GM18861 (cell line): ENCODE results near the gene ATP2C2.
"Not testable (repeated sequence)": the region's sequence is repeated elsewhere in the genome, so short reads cannot be mapped to it uniquely, and the experiment has no call there.

Experiments
- ATAC-seq: cut with Tn5 transposase; IDR thresholded peaks from one replicate; pipeline ENCODE4 v1.9.1; 2021; ENCODE audit not compliant: unreplicated experiment

The ATP2C2 gene

DNA sequence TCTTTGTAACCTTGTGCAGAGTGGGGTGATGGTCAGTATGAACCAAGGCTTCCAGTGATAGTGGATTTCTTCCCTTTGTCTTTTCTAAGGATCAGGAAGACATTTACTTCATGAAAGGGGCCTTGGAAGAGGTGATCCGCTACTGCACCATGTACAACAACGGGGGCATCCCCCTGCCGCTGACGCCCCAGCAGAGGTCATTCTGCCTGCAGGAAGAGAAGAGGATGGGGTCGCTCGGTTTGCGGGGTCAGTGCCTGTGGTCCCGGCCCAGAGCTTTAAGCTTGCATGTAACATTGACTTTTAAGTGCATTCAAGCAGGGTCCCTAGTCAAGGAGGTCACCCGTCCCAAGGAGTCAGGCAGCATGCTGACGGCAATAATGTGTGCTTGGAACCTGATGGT lies 80.1 kb downstream of the ATP2C2 start:
- ATAC-seq = no peak

DNA sequence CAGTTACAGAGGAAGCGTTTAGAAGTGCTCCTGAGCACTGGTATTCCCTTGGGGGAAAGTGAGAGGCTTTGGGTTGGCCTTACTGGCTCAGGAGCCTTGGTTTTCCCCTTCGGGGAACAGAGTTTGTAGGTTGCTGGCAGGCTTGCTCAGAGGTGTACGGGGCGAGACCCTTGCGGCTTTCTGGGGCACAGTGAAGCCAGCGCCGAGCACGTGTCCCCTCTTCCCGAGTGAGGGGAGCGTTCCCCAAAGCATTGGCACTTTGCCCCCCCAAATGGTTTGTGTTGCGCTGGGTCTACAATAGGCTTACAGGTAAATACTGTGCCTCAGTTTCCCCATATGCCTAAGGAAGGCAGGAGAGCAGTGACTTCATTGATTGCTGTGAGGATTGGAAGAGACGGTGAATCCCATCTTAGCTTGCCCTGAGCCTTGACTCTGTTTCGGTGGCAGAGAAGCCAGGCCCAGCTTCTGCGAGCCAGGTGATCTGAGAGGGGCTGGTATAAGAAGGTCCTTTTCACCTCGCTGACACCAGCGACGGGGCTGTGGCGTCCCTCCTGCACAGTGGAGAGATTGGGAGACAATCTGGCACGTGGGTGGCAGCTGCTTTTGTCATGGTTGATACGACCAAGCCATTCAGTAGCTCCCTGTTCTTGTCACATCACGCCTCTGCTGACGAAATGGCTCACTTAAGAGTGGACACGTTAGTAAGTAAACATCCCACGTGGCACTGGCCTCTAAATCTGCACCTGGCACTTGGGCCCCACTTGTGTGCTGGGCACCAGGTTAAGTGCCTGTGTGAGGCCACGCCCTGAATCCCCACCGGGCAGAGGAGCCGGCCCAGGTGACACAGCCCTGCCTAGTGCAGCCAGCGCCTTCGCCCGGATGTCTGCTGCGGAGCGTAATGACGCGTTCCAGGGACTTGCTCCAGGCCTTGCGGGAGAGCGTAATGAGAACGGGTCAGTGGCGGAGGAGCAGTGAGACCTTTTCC lies 81.1 kb downstream of the ATP2C2 start:
- ATAC-seq = no peak

DNA sequence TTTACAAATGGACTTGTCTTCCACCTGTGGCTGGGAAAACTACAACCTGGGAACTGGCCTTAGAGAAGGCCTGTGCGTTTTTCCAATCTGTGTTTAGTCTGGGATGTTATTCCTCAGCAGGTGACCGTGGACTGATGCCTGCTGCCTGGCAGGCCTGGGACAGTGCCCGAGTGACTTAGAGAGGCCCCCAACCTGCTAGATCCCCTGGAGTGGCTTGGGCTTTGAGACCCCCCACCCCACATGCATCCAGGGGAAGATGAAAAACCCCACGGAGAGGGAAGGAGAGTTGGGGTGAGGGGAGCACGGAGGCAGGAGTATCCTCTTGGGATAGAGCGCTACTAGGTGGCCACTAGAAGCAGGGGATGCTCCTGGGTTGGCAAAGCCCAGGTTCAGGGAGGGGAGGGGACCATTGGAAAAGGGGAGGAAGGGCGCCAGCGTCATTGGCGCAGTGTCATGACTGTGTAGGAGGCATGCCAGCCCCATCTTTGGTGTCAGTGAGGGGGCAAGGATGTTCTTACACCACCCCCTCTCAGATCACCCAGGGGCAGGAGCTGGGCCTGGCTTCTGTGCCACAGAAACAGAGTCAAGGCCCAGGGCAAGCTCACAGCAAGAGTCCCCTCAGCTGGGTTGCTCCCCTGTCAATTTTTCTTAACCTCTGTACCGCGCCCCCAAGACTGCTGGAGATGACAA lies 82.0 kb downstream of the ATP2C2 start:
- no peak for ATAC-seq

DNA sequence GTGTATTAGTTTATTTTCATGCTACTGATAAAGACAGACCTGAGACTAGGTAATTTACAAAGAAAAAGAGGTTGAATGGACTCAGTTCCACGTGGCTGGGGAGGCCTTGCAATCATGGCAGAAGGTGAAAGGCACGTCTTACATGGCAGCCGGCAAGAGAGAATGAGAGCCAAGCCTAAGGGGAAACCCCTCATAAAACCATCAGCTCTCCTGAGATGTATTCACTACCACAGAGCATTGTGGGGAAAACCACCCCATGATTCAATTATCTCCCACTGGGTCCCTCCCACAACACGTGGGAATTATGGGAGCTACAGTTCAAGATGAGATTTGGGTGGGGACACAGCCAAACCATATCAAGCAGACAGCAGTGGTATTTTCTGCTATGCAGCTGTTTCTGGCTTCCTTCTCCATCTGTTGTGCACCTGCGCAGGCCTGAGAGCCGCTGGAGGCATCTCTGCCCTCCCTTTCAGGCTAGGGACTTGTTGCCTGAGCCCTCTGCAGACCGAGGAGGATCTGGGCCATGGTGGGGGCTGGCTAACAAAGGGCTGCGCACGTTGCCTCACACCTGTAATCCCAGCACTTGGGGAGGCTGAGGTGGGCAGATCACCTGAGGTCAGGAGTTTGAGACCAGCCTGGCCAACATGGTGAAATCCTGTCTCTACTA lies 82.8 kb downstream of the ATP2C2 start:
- not testable (repeated sequence) for ATAC-seq

DNA sequence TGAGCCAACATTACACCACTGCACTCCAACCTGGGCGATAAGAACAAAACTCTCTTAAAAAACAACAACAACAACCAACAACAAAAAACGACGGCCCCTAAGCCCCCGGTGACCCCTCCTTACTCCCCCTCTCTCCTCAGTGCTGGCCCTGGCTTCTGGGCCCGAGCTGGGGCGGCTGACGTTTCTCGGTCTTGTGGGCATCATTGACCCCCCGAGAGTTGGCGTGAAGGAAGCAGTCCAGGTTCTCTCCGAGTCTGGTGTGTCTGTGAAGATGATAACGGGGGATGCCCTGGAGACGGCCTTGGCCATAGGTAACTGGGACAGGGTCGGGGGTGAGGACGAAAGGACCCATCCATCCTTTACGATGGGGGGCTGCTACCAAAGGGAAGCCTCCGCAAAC lies 83.4 kb downstream of the ATP2C2 start:
- ATAC-seq = no peak

DNA sequence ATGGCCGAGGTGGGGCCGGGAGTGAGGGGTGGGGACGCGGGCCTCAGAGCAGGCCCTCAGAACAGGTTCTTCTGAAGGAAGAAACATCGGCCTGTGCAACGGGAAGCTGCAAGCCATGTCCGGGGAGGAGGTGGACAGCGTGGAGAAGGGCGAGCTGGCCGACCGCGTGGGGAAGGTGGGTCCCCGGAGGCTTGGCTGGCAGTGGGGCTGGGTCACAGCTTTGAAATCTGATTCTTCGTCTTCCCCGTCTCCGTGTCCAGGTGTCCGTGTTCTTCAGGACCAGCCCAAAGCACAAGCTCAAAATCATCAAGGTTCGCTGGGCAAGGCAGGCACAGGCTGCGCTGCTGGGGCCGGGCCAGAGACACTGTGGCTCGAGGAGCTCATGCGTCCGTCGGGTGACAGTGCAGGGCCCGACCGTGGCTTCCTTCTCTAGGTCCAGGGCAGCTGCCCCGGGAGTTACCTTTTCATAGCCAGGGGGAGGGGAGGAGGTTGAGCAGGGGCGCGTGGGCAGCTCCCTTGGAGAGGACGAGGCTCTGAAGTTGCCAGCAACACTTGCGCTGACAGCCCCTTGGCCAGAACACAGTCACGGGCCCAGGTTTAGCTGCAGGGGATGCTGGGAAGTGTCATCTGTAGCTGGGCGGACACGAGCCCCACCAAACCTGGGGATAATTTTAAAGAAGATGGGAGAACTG lies 84.9 kb downstream of the ATP2C2 start:
- no peak for ATAC-seq

DNA sequence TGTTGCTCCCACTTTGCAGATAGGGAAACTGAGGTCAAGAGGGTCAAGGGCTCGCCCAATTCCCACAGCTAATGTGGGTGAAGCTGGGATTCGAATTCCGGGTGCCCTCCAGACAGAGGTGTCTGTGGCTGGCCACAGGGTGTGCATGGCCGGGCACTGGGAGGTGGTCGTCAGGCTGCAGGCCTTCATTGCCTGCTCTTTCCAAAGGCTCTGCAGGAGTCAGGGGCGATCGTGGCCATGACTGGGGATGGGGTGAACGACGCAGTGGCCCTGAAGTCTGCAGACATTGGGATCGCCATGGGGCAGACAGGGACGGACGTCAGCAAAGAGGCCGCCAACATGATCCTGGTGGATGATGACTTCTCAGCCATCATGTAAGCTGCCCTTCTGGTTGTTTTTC lies 86.3 kb downstream of the ATP2C2 start:
- no peak for ATAC-seq

DNA sequence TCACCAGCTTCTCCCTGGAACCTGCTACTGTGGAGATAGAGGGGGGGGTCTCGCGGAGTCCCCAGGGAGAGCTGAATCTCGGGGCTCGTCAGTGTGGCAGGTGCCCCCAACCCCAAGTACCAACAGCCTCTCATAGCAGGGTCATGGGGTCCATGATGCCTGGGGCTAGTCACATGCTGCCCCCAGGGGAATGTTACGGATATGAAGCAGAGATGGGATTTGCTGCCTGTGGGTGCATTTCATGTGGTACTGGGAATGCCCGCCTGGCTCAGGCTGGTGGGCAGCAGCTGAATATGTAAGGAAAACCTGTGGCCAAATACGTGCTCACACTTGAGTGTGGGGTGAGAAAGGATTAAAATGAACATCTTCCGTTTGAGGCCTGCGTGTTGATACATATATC lies 86.7 kb downstream of the ATP2C2 start:
- no peak for ATAC-seq

DNA sequence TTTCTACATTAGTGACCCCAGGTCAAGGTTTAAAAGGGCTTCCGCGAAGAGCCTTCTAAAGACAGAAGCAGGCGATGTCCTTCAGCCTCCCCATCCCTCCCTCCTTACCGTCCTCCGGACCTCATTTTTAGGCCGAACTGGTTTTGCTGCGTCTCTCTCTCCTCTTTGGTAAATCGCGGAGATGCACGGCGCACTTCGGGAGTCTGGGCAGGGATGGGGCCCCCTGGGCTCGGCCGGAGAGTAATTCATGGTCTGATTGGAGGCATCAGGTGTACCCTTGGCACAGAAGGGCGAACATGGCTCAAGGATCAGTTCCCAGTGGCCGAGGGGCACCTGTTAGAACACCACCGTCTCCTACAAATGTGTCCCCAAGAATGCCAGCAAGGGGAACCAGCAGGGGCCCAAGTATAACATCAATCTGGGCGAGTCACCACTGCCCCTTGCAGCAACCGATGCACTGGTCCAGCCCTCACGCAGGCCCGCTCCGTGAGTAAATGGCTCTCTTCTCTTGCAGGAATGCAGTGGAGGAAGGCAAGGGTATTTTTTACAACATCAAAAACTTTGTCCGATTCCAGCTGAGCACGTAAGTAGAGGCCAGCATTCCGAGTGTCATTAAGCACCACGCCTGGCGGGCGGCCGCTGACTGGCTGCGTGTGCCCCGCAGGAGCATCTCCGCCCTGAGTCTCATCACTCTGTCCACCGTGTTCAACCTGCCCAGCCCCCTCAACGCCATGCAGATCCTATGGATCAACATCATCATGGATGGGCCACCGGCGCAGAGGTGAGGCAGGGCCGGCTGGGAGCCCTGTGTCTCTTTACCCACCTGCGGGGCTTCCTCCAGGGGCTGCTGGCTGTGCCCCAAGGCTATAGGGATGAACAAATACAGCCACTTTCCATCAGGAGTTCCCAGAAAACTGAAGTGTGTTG lies 90.5 kb downstream of the ATP2C2 start:
- no peak for ATAC-seq

DNA sequence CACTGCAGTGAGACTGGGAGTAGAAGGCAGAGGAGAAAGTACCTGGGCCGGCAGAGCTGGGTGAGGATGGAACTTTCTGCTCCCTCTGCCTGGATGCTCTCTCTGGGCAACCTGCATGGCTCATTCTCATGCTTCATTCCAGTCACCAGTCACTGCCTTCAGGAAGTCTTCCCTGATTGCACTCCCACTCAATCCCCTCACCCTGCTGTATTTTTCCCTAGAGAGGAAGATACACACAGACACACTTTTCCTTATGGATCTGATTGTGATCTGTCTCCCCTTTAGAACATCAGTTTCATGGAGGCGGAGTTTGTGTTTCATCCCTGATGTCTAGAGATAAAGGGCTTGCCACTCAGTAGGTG lies 91.2 kb downstream of the ATP2C2 start:
- ATAC-seq = no peak

DNA sequence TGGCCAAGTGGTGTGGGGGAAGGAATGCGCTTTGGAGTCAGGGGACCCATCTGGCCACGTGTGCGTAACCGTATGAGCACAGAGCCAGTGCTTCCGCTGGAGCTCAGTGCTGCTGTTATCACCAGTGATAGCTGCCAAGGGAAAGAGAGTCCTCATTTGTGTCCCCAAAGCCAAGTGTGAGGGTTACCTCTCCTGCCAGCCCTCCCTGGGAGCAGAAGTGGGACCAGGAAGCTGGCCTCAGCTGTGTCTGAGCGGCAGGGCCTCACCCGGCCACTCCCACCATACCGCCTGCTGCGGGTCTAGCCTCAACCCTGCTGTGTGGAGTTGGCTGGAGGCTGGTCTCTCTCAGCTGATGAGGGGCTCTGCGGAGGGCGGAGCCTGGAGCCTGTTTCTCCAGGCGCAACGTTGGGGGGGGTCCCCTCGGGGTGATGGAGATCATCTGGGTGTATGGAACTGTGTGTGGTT lies 91.6 kb downstream of the ATP2C2 start:
- ATAC-seq = no peak

DNA sequence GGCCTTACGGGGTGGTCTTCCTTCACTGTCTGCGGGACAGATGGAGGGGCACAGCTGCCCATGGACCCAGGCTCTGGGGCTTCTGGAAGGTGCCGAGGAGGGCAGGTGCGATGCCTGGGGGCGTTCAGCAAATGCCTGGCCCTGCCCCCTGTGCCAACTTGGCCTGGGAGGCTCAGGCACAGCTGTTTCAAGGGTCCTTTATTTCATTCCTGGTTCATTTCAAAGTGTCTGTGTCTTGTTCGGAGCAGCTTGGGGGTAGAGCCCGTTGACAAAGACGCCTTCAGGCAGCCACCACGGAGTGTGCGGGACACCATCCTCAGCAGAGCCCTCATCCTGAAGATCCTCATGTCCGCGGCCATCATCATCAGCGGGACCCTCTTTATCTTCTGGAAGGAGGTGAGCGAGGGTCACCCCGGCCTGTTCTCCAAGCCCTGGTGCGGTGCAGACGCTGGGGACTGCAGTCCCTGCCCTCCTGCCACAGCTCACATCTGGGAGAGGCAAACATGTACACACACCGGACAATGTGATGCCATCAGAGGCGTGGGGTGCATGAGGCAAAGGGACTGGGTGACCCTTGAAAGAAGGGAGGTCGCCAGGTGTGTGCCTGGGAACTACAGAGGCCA lies 92.2 kb downstream of the ATP2C2 start:
- no peak for ATAC-seq

DNA sequence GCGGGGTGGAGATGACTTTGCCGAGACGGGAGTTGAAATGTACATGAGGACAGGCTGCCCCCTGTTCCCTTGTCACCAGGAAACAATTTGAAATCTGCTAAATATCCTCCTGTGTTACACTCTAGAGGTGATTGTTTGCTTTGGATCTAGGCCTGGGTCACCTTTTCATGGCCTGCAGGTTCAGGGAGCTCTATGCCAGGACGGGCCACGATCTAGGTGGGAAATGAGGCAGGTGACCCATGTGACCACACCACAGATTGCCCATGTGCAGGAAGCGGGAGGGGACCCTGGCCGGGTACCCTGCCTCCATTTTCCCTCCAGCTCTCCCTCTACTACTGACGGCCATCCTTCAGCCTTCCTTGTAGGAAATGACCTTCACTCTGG lies 92.7 kb downstream of the ATP2C2 start:
- no peak for ATAC-seq

DNA sequence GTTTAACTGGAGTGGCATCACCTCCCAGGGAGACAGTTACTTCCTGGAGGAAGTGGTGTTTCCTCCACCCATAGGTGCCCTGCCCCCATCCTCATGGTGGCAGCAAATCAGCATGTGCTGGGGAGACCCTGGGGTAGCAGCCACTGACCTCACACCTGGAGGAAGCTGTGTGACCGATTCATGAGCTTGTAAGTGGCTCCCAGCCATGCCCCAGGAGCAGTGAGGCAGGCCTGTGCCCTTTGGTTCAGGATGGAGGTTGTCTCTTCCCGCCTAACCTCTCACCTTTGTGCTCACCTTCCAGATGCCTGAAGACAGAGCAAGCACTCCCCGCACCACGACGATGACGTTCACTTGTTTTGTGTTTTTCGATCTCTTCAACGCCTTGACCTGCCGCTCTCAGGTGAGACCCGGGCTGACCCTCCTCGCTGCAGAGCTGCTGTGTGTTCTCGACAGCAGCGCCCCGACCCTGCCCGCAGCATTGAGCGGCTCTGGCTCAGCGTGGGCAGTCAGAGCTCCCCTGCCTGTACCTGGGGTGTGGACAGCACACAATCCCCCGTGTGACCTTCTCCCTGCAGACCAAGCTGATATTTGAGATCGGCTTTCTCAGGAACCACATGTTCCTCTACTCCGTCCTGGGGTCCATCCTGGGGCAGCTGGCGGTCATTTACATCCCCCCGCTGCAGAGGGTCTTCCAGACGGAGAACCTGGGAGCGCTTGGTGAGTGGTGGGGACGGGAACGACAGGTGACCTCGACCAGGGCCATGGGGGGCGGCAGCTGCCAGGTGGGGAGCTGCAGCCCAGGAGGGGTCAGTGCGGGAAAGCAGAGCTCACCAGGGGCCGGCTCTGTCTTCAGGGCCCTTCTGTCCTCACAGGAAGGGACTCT lies 93.3 kb downstream of the ATP2C2 start:
- ATAC-seq = no peak

DNA sequence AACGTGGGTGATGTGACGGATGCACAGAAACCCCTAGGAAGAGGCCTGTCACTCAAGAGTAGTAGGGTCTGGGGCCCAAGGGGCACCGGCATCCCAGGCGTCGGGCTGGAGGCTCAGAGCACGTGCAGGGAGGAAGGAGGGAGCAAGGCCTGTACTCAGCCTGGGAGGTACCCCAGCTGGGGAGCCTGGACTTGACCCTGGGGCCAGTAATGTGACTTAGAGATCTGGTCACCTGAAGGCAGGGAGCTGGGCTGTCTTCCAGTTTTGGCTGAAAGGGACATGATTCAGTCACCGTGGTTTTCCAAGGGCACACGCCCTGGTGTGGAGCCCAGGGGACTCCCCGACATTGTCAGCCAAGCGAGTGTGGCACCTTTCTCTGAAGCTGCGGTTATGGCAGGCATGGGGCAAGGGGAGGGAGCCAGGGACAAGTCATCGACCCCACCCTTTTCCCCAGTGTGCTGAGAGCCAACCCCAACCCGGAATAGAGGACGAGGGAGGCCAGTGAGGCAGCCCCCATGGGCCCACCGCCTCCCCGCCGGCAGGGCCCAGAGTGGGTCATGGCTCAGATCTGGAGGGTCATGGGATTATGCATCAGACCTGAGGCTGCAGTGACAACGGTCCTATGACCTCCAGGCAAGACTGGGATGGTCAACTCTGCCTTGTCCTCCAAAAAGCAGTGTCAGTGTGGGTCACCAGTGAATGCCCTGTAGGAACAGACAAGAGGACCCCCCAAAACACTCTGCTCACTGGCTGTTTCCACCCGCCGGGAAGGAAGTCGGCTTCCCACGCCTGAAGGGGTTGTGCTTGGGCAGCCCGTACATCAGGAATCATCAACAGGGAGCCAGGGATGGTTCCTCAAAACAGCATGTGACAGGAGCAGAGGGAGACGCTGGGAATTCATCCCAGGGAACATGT lies 94.2 kb downstream of the ATP2C2 start:
- ATAC-seq = no peak

DNA sequence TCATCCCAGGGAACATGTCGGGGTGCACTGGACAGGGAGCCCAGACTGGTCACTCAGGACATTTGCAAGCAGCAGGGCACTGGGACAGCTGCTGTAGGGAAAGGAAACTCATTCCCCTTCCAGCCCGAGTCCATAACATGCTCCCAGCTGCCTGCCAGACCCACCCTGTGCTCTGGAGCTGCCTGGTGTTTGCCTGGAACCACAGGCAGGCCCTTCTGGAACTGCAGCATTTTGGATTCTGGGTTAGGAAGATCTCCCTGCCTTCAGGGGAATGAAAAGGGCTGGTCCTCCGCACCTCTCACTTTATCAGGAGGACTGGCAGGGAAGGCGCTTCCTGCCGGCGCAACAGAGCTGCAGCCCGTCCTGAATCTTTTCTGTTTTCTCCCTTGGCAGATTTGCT lies 94.9 kb downstream of the ATP2C2 start:
- no peak for ATAC-seq

DNA sequence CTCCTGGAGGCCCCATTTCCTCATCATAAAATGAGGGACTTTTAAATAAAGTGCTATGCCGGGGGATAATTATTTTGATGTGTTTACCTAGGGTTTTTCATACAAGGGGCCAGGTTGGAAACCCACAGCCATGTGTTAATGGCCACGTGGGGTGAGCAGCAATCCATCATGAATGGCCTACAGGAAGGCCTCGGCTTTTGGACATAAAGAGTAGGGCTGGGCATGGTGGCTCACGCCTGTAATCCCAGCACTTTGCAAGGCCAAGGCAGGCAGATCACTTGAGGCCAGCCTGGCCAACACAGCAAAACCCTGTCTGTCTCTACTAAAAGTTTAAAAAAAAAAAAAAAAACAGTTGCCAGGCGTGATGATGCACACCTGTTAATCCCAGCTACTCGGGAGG lies 95.8 kb downstream of the ATP2C2 start:
- ATAC-seq = no peak

DNA sequence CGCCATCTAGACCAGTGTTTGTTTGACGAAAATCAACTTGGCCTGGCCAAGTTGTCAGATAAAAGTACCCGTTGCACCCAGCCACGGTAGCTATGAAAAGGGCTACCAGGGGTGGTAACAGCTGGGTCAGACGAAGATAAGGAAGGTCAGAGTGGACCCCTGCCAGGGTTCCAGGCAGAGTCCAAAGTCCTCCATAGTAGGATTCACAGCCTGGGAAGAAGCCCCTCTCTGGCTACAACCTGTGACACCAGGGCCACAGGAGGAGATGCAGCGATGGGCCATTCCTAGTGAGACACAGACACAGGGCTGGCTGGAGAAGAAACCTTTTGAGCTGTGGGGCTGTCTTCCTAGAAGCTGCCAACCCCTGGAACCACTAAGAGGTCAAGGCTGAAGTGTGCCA lies 96.8 kb downstream of the ATP2C2 start:
- no peak for ATAC-seq
